ENCODE measurements around the gene API5. TPM values are rescaled to one million over a fixed set of nuclear protein-coding genes. Genes with fewer than 3 reads are reported as not detected.

API5 gene
- total RNA-seq, 1 donor from 2014 or later: 101 TPM

GRCh38 chr11:43298397-43298796 is 13.4 kb upstream of the API5 start:
- Mint-ChIP-seq H3K27ac (ENCODE audit: unreplicated experiment) (no peak overlapping the region), H3K4me1 (ENCODE audit: low read depth, unreplicated experiment) (no peaks in the 10 kb centered on the region), H3K36me3 (ENCODE audit: unreplicated experiment) (peaks cover 3% of the 10 kb centered on the region), H3K4me3 (ENCODE audit: unreplicated experiment) (no peak overlapping the region), H3K27me3 (ENCODE audit: unreplicated experiment) (peaks cover 2% of the 10 kb centered on the region), H3K9me3 (ENCODE audit: unreplicated experiment) (peaks cover 3% of the 10 kb centered on the region)
- DNase-seq: no peak
- TF ChIP-seq, protein P1, sequence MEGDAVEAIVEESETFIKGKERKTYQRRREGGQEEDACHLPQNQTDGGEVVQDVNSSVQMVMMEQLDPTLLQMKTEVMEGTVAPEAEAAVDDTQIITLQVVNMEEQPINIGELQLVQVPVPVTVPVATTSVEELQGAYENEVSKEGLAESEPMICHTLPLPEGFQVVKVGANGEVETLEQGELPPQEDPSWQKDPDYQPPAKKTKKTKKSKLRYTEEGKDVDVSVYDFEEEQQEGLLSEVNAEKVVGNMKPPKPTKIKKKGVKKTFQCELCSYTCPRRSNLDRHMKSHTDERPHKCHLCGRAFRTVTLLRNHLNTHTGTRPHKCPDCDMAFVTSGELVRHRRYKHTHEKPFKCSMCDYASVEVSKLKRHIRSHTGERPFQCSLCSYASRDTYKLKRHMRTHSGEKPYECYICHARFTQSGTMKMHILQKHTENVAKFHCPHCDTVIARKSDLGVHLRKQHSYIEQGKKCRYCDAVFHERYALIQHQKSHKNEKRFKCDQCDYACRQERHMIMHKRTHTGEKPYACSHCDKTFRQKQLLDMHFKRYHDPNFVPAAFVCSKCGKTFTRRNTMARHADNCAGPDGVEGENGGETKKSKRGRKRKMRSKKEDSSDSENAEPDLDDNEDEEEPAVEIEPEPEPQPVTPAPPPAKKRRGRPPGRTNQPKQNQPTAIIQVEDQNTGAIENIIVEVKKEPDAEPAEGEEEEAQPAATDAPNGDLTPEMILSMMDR (IDR thresholded peaks at IDR 0.05; ENCODE audit: partially characterized antibody, unreplicated experiment): no peak

DNA sequence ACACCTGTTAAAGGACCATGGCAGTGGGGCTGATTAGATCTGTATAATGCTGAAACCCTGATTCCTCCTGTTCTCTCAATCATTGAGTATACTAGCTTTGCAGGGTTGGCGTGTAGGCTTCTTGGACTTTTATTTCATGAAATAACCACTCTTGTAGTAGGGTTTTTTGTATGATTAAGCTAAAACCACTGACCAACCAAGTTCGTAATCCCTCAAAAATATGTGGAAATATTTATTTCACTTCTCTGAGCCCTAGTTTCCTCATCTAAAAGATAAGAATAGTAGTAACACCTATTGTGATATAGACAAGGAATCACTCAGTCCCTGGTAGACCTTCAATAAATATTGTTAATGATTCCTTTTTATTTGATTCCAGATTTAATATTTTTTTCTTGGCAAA is 4.2 kb downstream of the API5 start:
- no peak overlapping the region for H3K4me3 Mint-ChIP-seq (ENCODE audit: unreplicated experiment)
- no peaks in the 10 kb centered on the region for H3K36me3 Mint-ChIP-seq (ENCODE audit: unreplicated experiment)
- peaks cover 9% of the 10 kb centered on the region for H3K9me3 Mint-ChIP-seq (ENCODE audit: unreplicated experiment)
- H3K27me3 Mint-ChIP-seq (ENCODE audit: unreplicated experiment): no peaks in the 10 kb centered on the region
- H3K27ac Mint-ChIP-seq (ENCODE audit: unreplicated experiment): no peak overlapping the region
- DNase-seq: no peak
- TF ChIP-seq, protein P1 (IDR thresholded peaks at IDR 0.05; ENCODE audit: partially characterized antibody, unreplicated experiment): no peak
- peaks cover 12% of the 10 kb centered on the region for H3K4me1 Mint-ChIP-seq (ENCODE audit: low read depth, unreplicated experiment)

- H3K36me3 Mint-ChIP-seq (ENCODE audit: unreplicated experiment): no peaks in the 10 kb centered on the region
- H3K27ac Mint-ChIP-seq (ENCODE audit: unreplicated experiment): no peak overlapping the region
- TF ChIP-seq, protein P1 (IDR thresholded peaks at IDR 0.05; ENCODE audit: partially characterized antibody, unreplicated experiment): no peak
- no peaks in the 10 kb centered on the region for H3K27me3 Mint-ChIP-seq (ENCODE audit: unreplicated experiment)
- peaks cover 8% of the 10 kb centered on the region for H3K9me3 Mint-ChIP-seq (ENCODE audit: unreplicated experiment)
- no peak for DNase-seq
- H3K4me1 Mint-ChIP-seq (ENCODE audit: low read depth, unreplicated experiment): peaks cover 12% of the 10 kb centered on the region
- no peak overlapping the region for H3K4me3 Mint-ChIP-seq (ENCODE audit: unreplicated experiment)
These were observed 4.7 kb downstream of the API5 start for GRCh38 chr11:43316451-43316850.

DNA sequence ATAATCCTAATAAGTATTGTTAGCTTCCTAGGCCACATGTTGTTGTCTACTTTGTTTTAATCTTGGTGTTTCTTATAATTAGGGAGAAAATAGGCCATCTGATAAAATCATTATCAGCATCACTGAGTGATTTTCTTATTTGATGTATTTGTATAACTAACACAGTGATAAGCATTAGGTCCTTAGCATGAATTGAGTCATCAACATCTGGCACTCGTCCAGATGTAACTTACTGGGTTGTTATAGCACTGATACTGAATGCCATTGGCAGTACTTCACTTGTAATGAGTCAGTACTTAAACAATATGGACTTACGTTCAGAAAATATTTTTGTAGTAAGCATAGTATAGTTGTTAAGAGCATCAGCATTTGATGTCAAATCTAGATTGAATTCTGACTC is 16.2 kb downstream of the API5 start:
- Mint-ChIP-seq H3K27ac (ENCODE audit: unreplicated experiment) (no peak overlapping the region), H3K4me1 (ENCODE audit: low read depth, unreplicated experiment) (no peaks in the 10 kb centered on the region), H3K4me3 (ENCODE audit: unreplicated experiment) (no peak overlapping the region), H3K36me3 (ENCODE audit: unreplicated experiment) (no peaks in the 10 kb centered on the region), H3K27me3 (ENCODE audit: unreplicated experiment) (no peaks in the 10 kb centered on the region), H3K9me3 (ENCODE audit: unreplicated experiment) (no peaks in the 10 kb centered on the region)
- TF ChIP-seq, protein P1 (IDR thresholded peaks at IDR 0.05; ENCODE audit: partially characterized antibody, unreplicated experiment): no peak
- DNase-seq: no peak

DNA sequence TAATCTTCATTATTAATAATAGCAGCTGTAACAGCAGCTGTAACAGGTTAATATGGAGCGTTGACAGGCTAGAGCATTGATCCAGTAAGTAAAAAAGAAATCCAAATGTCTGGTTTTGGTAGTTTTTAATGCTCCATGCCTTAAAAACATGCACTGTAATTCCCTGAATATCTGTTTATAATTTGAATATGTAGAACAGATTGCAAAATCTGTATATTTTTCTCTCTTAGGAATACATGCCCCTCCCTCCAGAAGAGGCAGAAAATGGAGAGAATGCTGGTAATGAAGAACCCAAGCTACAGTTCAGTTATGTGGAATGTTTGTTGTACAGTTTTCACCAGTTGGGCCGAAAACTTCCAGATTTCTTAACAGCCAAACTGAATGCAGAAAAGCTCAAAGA is 16.7 kb downstream of the API5 start:
- H3K27me3 Mint-ChIP-seq (ENCODE audit: unreplicated experiment): no peaks in the 10 kb centered on the region
- no peaks in the 10 kb centered on the region for H3K4me1 Mint-ChIP-seq (ENCODE audit: low read depth, unreplicated experiment)

More for the DNA sequence above, 16.7 kb downstream of the API5 start:
- TF ChIP-seq, protein P1 (IDR thresholded peaks at IDR 0.05; ENCODE audit: partially characterized antibody, unreplicated experiment): no peak
- DNase-seq: no peak
- no peak overlapping the region for H3K27ac Mint-ChIP-seq (ENCODE audit: unreplicated experiment)
- no peaks in the 10 kb centered on the region for H3K9me3 Mint-ChIP-seq (ENCODE audit: unreplicated experiment)
- no peaks in the 10 kb centered on the region for H3K36me3 Mint-ChIP-seq (ENCODE audit: unreplicated experiment)
- H3K4me3 Mint-ChIP-seq (ENCODE audit: unreplicated experiment): no peak overlapping the region
